ENCODE results near the gene TMEM106C. TPM values are rescaled to one million over a fixed set of nuclear protein-coding genes. Genes with fewer than 3 reads are reported as not detected.
"Not testable (repeated sequence)": the region's sequence is repeated elsewhere in the genome, so short reads cannot be mapped to it uniquely, and the experiment has no call there.

TMEM106C gene
- total RNA-seq, 1 donor from 2014 or later, result 76.1 TPM

GRCh38 chr12:47950856-47951468, 12.4 kb upstream of the TMEM106C start:
- Mint-ChIP-seq H3K4me1 (ENCODE audit: low read depth) (no peaks in the 10 kb centered on the region), H3K9me3 (ENCODE audit: low read depth) (no peaks in the 10 kb centered on the region), H3K4me3 (ENCODE audit: low read depth) (no peak overlapping the region), H3K27me3 (peaks cover 35% of the 10 kb centered on the region), H3K36me3 (ENCODE audit: insufficient read depth) (no peaks in the 10 kb centered on the region), H3K27ac (no peak overlapping the region)
- TF ChIP-seq, protein P1, sequence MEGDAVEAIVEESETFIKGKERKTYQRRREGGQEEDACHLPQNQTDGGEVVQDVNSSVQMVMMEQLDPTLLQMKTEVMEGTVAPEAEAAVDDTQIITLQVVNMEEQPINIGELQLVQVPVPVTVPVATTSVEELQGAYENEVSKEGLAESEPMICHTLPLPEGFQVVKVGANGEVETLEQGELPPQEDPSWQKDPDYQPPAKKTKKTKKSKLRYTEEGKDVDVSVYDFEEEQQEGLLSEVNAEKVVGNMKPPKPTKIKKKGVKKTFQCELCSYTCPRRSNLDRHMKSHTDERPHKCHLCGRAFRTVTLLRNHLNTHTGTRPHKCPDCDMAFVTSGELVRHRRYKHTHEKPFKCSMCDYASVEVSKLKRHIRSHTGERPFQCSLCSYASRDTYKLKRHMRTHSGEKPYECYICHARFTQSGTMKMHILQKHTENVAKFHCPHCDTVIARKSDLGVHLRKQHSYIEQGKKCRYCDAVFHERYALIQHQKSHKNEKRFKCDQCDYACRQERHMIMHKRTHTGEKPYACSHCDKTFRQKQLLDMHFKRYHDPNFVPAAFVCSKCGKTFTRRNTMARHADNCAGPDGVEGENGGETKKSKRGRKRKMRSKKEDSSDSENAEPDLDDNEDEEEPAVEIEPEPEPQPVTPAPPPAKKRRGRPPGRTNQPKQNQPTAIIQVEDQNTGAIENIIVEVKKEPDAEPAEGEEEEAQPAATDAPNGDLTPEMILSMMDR (IDR thresholded peaks at IDR 0.05; ENCODE audit: unreplicated experiment), result no peak
- DNase-seq (ENCODE audit: low spot score, unreplicated experiment), result no peak

DNA sequence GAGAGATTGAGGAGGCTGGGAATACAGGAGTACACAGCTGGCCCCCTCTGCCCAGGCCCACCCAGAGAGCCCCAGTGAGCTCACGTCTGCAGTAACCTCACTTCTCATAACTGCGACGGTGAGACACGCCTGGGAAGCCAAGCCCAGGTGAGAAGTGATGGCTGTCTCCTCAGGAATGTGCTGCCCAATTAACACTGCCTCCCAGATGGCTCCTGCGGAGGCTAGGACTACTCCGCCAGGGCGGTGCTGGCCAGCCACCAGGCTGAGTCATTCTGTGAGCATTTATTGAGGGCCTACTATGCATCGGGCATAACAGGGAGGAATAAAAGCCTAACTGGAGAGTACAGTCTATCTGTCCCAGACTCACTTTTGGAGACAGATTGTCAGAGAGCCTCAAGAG, 9.3 kb upstream of the TMEM106C start:
- Mint-ChIP-seq H3K9me3 (ENCODE audit: low read depth) (no peaks in the 10 kb centered on the region), H3K27ac (no peak overlapping the region), H3K4me3 (ENCODE audit: low read depth) (no peak overlapping the region), H3K4me1 (ENCODE audit: low read depth) (no peaks in the 10 kb centered on the region), H3K27me3 (peaks cover 37% of the 10 kb centered on the region), H3K36me3 (ENCODE audit: insufficient read depth) (no peaks in the 10 kb centered on the region)
- no peak for DNase-seq (ENCODE audit: low spot score, unreplicated experiment)
- TF ChIP-seq, protein P1 (IDR thresholded peaks at IDR 0.05; ENCODE audit: unreplicated experiment), result no peak

DNA sequence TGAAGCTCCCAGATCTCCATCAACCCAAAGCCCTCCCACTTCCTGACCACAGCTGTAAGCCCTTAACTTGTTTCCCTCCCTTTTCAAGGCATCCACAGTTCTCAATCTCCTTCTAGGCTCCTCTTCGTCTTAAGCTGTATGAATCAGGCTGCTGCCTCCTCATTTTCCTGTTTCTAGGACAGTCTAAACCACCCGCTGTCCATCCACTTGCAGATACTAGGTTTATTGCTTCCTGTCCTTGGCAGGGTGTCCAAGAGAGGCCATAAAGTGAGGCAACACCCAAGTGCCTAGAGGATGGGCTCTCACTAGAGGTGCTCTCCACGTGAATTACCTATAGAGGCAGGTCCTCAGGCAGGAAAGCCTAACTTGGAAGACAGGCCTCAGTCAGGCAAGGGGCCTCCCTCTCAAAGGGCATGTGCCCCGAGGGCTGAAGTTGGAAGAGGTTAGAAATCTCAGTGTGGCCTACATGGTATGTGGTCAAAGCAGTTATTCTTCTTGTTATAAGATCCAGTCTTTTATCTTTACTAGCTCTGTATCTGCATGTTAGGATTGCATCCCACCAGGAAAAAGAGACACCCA, 8.8 kb upstream of the TMEM106C start:
- no peaks in the 10 kb centered on the region for H3K4me1 Mint-ChIP-seq (ENCODE audit: low read depth)
- no peaks in the 10 kb centered on the region for H3K9me3 Mint-ChIP-seq (ENCODE audit: low read depth)
- peaks cover 37% of the 10 kb centered on the region for H3K27me3 Mint-ChIP-seq
- H3K4me3 Mint-ChIP-seq (ENCODE audit: low read depth), result no peak overlapping the region
- DNase-seq (ENCODE audit: low spot score, unreplicated experiment), result no peak
- TF ChIP-seq, protein P1 (IDR thresholded peaks at IDR 0.05; ENCODE audit: unreplicated experiment), result no peak
- no peak overlapping the region for H3K27ac Mint-ChIP-seq
- H3K36me3 Mint-ChIP-seq (ENCODE audit: insufficient read depth), result no peaks in the 10 kb centered on the region

GRCh38 chr12:47955059-47955458, 8.3 kb upstream of the TMEM106C start:
- TF ChIP-seq, protein P1 (IDR thresholded peaks at IDR 0.05; ENCODE audit: unreplicated experiment), result no peak

DNA sequence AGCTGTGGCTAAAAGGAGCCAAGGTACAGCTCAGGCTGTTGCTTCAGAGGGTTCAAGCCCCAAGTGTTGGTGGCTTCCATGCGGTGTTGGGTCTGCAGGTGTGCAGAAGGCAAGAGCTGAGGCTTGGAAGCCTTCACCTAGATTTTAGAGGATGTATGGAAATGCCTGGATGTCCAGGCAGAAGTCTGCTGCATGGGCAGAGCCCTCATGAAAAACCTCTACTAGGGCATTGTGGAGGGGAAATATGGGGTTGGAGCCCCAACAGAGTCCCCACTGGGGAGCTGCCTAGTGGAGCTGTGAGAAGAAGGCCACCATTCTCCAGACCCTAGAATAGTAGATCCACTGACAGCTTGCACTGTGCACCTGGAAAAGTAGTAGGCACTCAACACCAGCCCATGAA, 5.7 kb upstream of the TMEM106C start:
- not testable (repeated sequence) for H3K4me3 Mint-ChIP-seq (ENCODE audit: low read depth); H3K36me3 Mint-ChIP-seq (ENCODE audit: insufficient read depth); DNase-seq (ENCODE audit: low spot score, unreplicated experiment); H3K4me1 Mint-ChIP-seq (ENCODE audit: low read depth); H3K9me3 Mint-ChIP-seq (ENCODE audit: low read depth); H3K27ac Mint-ChIP-seq
- H3K27me3 Mint-ChIP-seq, result peaks cover 52% of the 10 kb centered on the region

More at GRCh38 chr12:47955059-47955458, 8.3 kb upstream of the TMEM106C start:
- no peak for DNase-seq (ENCODE audit: low spot score, unreplicated experiment)
- no peaks in the 10 kb centered on the region for H3K36me3 Mint-ChIP-seq (ENCODE audit: insufficient read depth)
- H3K4me3 Mint-ChIP-seq (ENCODE audit: low read depth), result no peak overlapping the region
- H3K9me3 Mint-ChIP-seq (ENCODE audit: low read depth), result no peaks in the 10 kb centered on the region
- H3K27me3 Mint-ChIP-seq, result peaks cover 40% of the 10 kb centered on the region
- H3K4me1 Mint-ChIP-seq (ENCODE audit: low read depth), result no peaks in the 10 kb centered on the region
- H3K27ac Mint-ChIP-seq, result no peak overlapping the region

DNA sequence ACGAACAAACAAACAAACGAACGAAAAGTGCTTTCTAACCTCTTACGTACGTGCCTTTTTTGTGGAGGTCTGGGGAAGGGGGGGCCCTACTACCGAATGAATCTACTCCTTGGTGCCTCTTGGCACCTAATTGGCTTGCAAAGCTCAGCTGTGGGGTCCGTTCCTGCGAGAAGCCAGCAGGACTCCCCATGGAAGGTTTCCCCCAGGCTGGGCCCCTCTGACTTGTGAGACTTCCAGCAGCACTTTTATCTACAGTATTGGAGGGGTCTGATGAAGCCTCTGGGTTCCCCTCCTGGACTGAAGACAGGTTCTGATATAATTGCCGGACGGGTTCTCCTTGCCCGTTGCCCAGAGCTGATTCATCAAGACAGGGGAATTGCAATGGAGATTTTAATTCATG, 1.2 kb upstream of the TMEM106C start:
- DNase-seq (ENCODE audit: low spot score, unreplicated experiment), result no peak
- peaks cover 5% of the 10 kb centered on the region for H3K4me1 Mint-ChIP-seq (ENCODE audit: low read depth)
- peaks cover 3% of the 10 kb centered on the region for H3K36me3 Mint-ChIP-seq (ENCODE audit: insufficient read depth)
- H3K4me3 Mint-ChIP-seq (ENCODE audit: low read depth), result no peak overlapping the region
- H3K9me3 Mint-ChIP-seq (ENCODE audit: low read depth), result no peaks in the 10 kb centered on the region
- TF ChIP-seq, protein P1 (IDR thresholded peaks at IDR 0.05; ENCODE audit: unreplicated experiment), result no peak
- peaks cover 38% of the 10 kb centered on the region for H3K27me3 Mint-ChIP-seq
- no peak overlapping the region for H3K27ac Mint-ChIP-seq
